Esophagus muscularis mucosa (tissue), 4 donors: Measurements from ENCODE around the gene GPR84.

ENCODE experiments used
- CTCF ChIP-seq, 3 experiments: fragments of 200-600 bp in 2 of 3; fragments of 450-650 bp in 1 of 3; sonication (generic) in 2 of 3; IDR thresholded peaks; one replicate each; pipeline ENCODE4 v1.5.1; 2017 to 2019; ENCODE audit warnings: antibody characterized with exemption in 3 of 3, mild to moderate bottlenecking in 2 of 3, moderate library complexity in 1 of 3
- EP300 ChIP-seq: sonication (generic); formaldehyde crosslinking; IDR thresholded peaks from one replicate; pipeline ENCODE4 v1.6.1; 2017; ENCODE audit warnings: antibody characterized with exemption
- POLR2A ChIP-seq: fragments of 450-650 bp; IDR thresholded peaks from one replicate; pipeline ENCODE4 v1.6.1; 2017; ENCODE audit warnings: antibody characterized with exemption, moderate library complexity, mild to moderate bottlenecking, low read depth
- POLR2AphosphoS5 ChIP-seq, 2 donors: sonication (generic); formaldehyde crosslinking; IDR thresholded peaks; one replicate each; pipeline ENCODE4 v1.6.1; 2017; ENCODE audit warnings: antibody characterized with exemption in 2 of 2

- TF ChIP-seq CTCF (IDR thresholded peaks at IDR 0.05) = peak; percentile 59 to 67 (median 61)
- peak; percentile 84 to 92 for TF ChIP-seq POLR2AphosphoS5 (IDR thresholded peaks at IDR 0.05)
- peak; percentile 46 for TF ChIP-seq POLR2A
- TF ChIP-seq EP300 = no peak
Observed at GRCh38 chr12:54324617-54325441, 39.5 kb downstream of the GPR84 start, which contains the start of gene COPZ1.
